NAMALWA (cell line): Measurements from ENCODE around the gene BICD1.

Experiments
- DNase-seq: peaks from one replicate; pipeline ENCODE4 v3.0.0-alpha.2; 2015; ENCODE audit warnings: low spot score

BICD1 gene

GRCh38 chr12:32402946-32403345 is 296.3 kb downstream of the BICD1 start:
- DNase-seq: no peak

GRCh38 chr12:32407795-32408194 is 301.1 kb downstream of the BICD1 start:
- DNase-seq: no peak

DNA sequence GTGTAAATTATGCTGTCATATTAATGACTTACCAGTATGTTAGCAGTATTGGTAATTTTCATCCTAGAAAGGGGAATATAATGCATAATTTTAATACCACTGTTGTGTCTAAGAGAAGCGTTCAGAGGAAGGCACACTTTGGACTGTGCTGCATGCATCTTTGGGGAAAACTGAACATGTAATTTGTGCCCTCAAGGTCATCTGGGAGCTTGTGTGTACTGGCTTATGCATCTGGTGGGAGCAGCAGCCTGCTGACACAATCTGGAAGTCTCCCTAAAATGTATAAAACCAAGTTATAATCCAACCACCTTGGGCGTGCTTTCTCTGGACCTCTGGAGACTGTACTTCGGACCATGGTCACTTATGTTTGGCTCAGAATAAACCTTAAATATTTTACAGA is 306.8 kb downstream of the BICD1 start:
- DNase-seq: no peak

DNA sequence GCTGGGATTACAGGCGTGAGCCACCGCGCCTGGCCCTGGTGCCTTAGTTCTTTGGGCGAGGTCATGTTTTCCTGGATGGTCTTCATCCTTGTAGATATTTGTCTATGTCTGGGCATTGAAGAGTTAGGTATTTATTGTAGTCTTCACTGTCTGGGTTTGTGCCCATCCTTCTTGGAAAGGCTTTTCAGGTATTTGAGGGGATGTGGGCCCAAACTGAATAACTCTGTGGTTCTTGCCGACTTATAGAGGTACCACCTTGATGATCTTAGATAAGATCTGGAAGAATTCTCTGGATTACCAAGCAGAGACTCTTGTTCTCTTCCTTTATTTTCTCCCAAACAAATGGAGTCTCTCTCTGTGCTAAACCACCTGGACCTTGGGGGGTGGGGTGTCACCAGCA is 311.6 kb downstream of the BICD1 start:
- no peak for DNase-seq

DNA sequence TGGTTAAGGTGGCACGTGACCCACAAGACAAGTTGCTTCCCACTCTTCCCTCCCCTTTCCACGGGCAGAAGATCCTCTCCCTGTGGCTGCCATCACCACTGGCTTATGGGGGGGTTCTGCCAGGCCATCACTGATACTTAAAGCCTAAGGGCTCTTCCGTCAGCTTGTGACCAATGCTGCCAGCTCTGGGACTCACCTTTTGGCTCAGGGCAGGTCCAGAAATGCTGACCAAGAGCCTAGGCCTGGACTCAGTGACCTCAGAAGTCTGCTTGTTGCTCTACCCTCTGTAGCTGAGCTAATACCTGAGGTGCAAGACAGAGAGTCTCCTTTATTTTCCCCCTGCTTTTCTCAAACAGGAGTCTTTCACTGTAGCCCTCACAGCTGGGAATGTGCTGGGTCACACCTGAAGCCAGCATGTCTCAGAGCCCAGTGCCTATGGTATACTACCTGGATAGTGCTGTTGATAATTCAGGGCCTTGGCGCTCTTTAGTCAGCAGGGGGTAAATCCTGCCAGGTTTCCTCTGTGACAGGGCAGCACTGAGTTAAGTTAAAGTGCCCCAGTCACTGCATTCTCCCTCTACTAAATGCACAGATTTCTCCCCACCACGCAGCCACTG is 312.4 kb downstream of the BICD1 start:
- DNase-seq: no peak

DNA sequence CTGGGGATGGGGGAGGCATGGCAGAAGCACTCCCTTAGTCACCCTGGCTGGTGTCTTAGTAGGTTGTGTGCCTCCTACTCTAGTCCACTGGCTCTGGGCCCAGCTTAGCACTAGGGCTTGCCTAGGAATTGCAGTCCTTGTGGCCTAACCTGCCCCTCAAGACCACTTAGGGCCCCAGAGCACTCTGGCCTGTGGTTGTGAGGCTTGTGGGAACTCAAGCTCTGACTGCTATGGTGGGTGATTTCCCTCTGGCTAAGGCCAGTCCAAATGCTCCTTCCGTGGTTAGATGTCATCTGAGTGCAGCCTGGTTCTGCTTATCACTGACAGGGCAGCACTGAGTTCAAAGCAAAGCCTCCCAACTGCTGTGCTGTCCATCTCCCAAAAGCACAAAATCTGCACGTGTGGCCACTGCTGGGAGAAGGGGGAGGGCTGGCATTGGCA is 312.9 kb downstream of the BICD1 start:
- DNase-seq: no peak

GRCh38 chr12:32420356-32420755 is 313.7 kb downstream of the BICD1 start:
- DNase-seq: no peak

- DNase-seq: no peak
Observed at GRCh38 chr12:32423559-32423958, 316.9 kb downstream of the BICD1 start.

- no peak for DNase-seq
Observed at GRCh38 chr12:32431025-32431424, 324.4 kb downstream of the BICD1 start.
